Retinal pigment epithelial cell (primary cell): ENCODE results near the gene CHAT.
A peak's percentile ranks its signal among the peaks of the same experiment; 100 is the strongest.

Experiments
- DNase-seq: peaks from one replicate; pipeline ENCODE4 v3.0.0-alpha.2; 2010; ENCODE audit warnings: low read depth
- H3K4me3 ChIP-seq: 2 replicates; pipeline ENCODE4 v1.5.1; 2011; ENCODE audit warnings: mild to moderate bottlenecking, low read length, control low read depth, moderate library complexity
- CTCF ChIP-seq: conservative IDR thresholded peaks from 2 replicates; pipeline ENCODE4 v1.5.1; 2011; ENCODE audit warnings: low read depth, low read length, control low read depth, inconsistent platforms

The CHAT gene

GRCh38 chr10:49592726-49593563, 20.9 kb upstream of the CHAT start:
- peak; percentile 100 for TF ChIP-seq CTCF
- DNase-seq = no peak

GRCh38 chr10:49593564-49593875, 20.3 kb upstream of the CHAT start:
- H3K4me3 ChIP-seq = no peak overlapping the region
- TF ChIP-seq CTCF = no peak
- DNase-seq = no peak

More at GRCh38 chr10:49592726-49593563, 20.9 kb upstream of the CHAT start:
- no peak overlapping the region for H3K4me3 ChIP-seq

- no peak for DNase-seq
- TF ChIP-seq CTCF = no peak
- no peak overlapping the region for H3K4me3 ChIP-seq
Measured at GRCh38 chr10:49593998-49594397, 19.8 kb upstream of the CHAT start.

GRCh38 chr10:49594594-49594993, 19.2 kb upstream of the CHAT start:
- TF ChIP-seq CTCF = peak; percentile 80
- H3K4me3 ChIP-seq = no peak overlapping the region
- DNase-seq = no peak

GRCh38 chr10:49595003-49595712, 18.7 kb upstream of the CHAT start:
- DNase-seq = no peak
- no peak for TF ChIP-seq CTCF
- no peak overlapping the region for H3K4me3 ChIP-seq

- no peak for TF ChIP-seq CTCF
- no peak for DNase-seq
- H3K4me3 ChIP-seq = no peak overlapping the region
Measured at GRCh38 chr10:49595713-49596492, 17.9 kb upstream of the CHAT start.

- no peak for DNase-seq
- H3K4me3 ChIP-seq = no peak overlapping the region
- TF ChIP-seq CTCF = no peak
Measured at GRCh38 chr10:49596493-49596809, 17.4 kb upstream of the CHAT start.
